HG03521 (cell line): Measurements from ENCODE around the gene ULBP1.
"Not testable (repeated sequence)": the region's sequence is repeated elsewhere in the genome, so short reads cannot be mapped to it uniquely, and the experiment has no call there.

Experiments
- ATAC-seq: cut with Tn5 transposase; IDR thresholded peaks from one replicate; pipeline ENCODE4 v1.9.1; 2021; ENCODE audit warnings: mild to moderate bottlenecking, moderate library complexity; ENCODE audit not compliant: unreplicated experiment

ULBP1 gene

DNA sequence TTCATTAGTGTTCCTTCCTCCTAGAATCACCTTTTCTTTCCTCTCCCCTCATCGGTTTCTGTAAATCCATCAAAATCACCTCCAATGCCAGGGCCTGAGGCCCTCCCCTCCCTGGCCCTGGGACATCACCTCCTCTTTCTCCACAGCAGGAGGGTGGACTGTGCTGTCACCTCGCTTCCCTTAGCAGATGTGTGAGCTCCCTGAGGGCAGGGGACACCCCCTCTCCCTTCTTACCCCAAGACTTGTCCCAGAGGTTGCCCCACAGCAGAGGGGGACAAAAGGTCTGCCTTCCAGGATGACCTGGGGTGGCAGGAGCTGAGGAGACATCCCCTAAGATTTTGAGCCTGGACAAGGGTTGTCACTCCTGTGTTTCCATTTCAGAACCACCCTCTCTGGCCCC, 5.9 kb downstream of the ULBP1 start:
- no peak for ATAC-seq

DNA sequence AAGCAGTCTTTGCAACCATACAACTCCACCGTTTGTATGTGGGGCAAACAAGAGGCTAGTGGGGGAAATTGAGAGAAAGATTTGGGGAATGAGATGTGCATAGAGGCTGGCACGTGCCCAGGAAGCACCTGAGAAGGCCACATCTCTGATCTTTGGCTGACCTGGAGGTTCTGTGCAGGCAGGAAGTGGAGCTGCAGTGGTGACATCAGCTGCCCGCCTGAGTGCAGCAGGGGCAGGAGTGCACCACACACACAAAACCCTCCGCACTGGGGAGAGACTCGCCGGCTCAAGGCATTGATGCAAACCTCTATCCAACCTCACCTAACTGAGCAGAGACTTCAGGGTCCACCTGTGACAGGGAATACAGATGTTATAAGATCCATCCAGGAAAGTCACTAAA, 10.7 kb downstream of the ULBP1 start:
- ATAC-seq, result not testable (repeated sequence)

DNA sequence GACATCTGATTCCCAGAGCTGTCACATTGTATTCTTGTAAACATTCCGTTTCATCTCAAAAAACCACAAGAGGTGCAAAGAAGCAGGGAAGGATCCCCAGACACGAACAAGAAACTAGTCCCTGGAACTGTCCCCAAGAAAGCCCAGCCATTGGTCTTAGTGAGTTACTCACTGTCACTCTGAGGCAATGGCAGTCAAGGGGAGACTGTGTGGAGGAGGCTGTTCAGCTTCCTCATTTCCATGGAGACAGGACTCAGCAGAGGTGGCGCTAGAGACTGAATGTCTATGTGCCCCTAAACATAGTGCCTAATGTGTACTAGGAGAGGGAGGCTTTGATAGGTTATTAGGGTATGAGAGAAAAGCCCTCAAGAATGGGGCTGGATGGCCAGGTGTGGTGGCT, 11.1 kb downstream of the ULBP1 start:
- no peak for ATAC-seq

DNA sequence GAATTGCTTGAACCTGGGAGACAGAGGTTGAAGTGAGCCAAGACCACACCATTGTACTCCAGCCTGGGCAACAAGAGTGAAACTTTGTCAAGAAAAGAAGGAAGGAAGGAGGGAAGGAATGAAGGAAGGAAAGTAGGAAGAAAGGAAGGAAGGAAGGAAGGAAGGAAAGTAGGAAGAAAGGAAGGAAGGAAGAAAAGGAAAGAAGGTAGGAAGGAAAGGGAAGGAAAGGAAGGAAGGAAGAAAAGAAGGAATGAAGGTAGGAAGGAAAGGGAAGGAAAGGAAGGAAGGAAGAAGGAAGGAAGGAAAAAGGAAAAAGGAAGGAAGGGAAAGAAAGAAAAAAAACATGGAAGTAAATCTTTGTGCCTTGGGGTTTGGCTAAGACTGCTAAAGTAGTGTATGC, 11.7 kb downstream of the ULBP1 start:
- ATAC-seq, result no peak

DNA sequence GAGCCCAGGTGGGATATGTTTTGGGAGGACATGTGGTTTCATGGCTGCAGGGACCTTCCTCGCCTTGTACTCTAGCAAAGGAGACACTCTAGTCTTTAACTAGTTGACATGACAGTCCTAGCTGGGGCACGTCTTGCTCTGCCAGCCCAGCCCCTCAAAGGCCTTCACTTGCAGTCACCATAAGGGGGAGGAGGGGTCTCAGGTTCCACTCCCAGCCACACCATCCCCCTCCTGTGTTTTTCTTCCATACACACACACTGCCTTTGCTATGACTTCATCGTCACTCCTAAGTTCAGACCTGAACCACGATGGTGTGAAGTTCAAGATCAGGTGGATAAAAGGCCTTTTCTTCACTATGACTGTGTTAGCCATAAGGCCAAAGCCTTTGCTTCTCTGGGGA, 13.5 kb downstream of the ULBP1 start:
- ATAC-seq, result no peak

DNA sequence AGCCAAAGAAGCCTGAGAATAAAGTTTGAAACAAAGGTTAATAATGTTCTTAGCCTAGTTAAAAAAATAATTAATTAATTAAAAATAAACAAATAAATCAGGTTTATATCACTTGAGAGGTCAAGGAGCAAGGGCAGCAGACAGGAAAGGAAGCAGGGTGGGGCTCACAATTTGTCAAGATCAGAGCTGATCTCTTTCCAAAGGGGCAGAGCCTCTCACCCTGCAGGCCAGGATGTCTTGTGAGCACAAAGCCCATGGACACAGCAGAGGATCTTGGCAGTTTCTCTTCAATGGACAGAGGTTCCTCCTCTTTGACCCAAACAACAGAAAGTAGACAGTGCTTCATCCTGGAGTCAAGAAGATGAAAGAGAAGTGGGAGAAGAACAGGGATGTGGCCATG, 14.9 kb downstream of the ULBP1 start:
- no peak for ATAC-seq

DNA sequence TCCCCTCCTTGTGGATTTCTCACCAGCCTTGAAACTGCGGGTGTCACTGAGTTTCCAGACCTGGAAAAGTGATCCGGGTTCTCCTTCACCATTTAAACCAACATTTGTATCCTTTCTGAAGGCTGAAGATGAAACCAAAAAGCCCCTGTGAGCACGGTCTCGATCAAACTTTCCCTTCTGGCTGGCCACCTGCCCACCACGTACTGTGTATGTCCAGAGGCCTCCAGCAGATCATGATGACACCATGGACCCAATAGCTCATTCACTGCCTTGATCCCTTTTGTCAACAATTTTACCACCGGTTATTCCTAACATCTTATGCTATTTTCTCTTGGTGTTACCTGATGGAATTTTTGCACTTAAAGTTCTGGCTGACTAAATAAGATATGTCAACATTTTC, 15.6 kb downstream of the ULBP1 start:
- ATAC-seq, result no peak

DNA sequence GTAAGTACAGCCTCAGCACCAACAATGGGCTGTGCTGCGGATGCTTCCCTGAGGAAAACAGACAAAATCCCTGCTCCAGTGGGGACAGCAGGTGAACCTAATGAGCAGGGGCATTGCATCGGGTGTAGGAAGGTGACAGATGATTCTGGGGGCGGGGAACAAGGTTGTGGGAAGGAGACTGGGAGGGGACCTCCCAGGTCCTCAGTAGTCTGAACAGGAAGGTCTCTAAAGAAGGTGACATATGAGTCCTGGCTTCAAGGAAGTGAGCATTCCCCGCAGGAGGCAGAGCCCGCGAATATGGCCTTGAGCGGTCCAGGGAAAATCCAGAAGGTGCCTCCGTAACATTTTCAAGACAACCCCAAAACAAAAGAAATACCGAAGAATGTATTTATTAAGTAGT, 19.4 kb downstream of the ULBP1 start:
- ATAC-seq, result no peak

DNA sequence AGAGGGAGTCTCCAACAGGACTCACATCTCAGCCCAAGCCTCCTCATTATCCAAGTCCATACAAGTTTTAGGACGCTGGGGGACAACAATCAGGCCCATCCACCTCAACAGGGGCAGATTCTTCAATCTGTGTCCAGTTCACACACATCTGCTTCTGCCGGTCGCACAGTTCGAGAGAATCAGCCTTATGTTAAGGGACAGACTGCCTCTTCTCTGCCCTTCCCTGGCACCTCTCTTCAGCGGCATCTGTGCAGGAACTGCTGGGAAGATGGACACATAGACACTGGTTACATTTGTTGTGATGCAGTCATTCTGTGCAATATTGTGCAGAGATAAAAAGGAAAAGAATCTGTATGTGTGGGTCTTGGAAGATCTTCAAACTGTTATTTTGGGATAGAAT, 21.0 kb downstream of the ULBP1 start:
- ATAC-seq, result no peak

DNA sequence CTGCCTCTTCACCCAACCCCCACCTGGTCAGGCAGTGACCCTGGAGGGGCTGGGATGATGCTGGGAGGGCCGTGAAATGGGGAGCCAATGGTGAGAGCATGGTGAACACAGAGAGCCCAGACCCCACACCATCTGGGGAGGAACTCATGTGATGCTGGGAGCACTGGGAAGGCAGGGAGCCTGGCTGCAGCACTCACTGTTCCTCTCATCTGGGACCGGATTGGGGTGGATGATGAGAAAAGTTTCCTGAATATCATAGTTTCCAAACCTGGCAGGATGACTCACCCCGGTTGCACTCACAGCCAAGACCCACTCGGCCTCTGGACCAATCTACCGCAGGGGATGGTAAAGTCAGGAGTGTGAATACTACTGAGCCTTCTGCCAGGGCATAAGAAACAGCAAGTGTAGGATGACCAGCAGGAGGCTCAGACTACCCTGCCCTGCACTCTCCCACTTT, 21.8 kb downstream of the ULBP1 start:
- no peak for ATAC-seq

DNA sequence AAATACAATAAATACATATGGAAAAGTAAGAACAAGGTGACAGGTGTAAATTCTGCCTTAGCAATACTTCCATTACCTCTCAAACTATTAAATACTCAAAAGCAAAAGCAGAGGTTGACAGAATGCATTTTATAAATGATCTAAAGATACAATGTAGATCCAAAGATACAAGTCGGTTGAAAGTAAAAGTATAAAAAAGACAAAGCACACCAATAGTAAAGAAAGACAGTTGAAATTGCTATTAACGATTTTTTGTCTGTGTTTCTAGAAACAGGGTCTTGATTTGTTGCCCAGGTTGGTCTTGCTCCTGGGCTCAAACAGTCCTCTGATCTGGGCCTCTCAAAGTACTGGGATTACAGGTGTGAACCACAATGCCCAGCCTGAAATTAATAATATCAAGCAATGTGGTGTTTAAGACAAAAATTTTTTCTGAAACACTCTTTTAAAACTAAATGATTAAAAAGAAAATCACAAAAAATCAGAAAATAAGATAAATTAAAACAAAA, 23.9 kb downstream of the ULBP1 start:
- no peak for ATAC-seq

DNA sequence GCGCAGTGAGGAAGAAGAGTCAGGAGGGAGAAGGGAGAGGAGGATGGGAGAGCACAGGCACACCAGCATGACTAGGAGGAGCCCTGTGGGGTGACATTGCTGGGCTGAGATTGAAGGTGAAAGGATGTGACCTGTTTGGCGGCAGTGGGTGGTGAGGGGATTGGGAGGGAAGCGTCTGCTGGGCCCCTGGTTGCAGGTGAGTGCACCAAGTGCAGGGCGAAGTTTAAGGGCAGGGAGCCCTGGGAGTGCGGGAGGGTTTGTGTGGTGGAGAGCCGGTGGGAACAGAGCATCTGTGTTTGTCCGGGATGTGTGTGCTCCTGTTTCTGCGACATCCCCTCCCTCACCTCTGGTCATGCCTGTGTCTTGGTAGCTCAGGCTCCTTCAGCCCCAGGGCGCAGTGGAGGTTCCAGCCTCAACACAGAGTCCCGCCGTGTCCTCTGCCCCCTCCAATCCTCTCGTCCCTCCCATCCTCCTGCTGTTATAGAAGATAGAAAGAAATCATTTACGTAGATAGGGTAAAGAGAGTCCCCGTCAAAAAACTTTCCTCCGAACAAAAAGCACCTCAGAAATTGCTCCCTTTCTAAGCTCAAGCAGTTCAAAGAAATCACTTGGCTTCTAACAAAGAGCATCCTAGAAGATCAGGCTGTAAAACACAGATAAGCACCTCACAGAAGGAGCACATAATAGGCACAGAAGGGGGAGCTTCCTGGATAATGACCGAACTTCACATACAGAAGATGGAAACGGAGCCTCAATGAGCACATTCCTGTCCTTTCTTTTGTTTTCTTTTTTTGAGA, 25.0 kb downstream of the ULBP1 start:
- no peak for ATAC-seq

DNA sequence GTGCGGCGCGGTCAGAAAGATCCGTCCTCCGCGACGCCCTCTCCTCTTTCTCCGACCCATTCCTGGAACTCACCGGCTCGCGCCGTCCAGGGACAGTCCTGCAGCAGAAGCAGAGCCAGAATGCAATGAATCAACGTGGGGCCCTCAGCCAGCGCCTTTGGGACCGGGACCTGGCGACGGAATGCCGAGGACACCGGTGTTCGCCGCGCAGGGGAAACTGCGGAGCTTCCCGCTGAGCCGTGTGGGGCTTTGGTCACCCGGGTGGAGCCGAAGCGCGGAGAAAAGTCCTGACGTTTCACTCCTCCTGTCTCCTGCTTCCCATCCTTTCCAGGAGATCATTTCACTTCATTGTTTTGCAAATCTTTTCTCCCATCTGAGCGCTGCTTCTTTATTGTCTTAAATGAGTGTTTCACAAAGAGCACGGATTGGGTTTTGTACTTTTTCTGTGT, 26.5 kb downstream of the ULBP1 start:
- ATAC-seq, result no peak

DNA sequence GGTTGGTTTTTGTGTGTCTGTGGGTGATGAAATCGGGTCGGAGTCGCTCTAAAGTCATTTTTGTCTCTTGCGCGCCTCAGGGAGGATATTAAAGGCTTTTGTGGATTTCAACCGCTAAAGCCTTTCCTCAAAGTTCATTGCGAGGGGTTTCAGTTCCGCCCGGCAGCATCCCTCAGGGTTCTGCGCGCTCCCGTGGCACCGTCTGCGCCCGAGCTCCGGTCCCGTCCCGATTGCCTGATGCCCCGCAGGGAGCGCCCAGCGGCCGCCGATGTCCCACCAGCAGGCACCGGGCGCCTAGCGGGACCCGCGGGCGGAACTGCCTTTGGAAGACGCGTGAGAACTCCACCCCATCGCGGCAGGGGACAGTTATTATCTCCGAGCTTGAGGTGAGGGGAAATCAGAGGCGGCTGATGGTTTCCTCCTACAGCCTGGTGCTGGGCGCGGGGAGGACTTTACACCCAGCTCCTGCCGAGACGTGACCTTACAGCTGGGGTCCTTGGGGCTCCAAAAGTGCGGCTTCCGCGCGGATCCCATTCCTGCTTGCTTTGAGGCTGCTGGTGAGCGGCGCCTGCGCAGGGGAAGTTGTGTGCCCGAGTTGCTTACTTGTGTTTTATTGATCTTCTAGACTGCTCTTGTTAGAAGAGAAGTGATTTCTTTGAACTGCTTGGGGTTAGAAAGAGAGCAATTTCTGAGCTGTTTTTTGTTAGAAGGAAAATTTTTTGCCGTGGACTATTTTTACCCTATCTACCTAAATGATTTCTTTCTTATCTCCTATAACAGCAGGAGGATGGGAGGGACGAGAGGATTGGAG, 27.1 kb downstream of the ULBP1 start:
- no peak for ATAC-seq

DNA sequence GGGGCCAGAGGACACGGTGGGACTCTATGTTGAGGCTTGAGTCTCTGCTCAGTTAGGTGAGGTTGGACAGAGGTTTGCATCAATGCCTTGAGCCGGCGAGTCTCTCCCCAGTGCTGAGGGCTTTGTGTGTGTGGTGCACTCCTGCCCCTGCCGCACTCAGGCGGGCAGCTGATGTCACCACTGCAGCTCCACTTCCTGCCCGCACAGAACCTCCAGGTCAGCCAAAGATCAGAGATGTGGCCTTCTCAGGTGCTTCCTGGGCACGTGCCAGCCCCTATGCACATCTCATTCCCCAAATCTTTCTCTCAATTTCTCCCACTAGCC, 27.7 kb downstream of the ULBP1 start:
- not testable (repeated sequence) for ATAC-seq

DNA sequence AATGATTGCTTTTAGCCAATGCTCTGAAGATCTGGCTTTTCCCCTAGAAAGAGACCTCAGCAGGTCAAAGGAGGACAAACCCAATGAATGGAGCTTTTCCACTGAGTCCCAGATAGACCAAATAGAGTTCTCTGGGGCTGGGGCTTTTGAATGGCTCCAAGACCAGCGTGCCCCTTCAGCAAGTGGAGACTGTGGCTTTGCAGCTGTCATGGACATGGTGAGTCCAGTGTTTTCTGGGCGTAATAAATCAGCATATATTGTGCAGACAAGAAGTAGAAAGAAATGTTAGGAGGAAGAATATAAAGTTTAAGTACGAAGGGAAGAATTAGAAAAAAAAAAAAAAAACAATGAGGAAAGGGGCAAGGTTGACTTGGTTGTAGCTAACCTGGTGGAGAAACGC, 28.1 kb downstream of the ULBP1 start:
- no peak for ATAC-seq

DNA sequence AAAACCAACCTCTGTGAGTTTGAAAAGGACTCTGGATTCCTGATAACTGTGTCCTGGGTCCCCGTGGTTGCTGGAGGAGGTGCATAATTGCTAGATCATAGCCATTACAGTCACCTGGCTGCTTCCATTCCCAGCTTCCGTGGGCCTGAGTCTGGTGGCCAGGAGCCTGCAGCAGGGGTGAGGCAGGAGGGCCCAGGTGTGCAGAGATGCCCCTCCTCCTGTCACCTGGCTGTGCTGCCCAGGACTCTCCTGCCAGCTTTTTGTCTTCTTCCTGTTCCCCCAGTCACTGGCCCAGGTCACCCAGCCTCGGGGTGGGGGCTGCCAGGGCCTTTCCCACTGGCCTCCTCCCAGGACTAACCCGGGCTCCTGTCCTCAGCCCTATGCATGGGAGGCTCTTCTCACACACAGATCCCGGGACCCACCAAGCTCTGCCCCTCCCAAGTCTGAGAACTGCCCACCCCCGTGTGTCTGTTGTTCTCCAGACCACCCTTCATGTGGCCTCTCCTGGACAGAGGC, 31.6 kb downstream of the ULBP1 start:
- no peak for ATAC-seq

DNA sequence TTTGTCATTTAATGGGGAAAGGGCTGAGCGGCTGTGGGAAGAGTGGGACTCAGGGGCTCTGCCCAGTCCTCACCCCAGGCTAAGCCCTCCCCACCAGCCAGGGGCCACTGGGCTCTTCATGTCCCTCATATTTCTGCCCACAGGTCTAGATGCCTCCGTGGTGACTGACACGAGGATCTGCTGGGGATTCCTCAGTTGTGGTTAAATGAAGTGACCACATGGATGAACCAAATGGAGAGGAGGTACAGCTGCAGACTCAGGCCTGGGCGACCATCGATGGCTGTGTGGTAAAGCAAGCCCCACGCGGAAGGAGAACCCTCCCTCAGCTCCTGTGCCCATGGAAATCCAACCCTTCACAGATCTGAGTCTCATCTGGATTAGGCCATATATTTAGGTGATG, 32.2 kb downstream of the ULBP1 start:
- no peak for ATAC-seq

DNA sequence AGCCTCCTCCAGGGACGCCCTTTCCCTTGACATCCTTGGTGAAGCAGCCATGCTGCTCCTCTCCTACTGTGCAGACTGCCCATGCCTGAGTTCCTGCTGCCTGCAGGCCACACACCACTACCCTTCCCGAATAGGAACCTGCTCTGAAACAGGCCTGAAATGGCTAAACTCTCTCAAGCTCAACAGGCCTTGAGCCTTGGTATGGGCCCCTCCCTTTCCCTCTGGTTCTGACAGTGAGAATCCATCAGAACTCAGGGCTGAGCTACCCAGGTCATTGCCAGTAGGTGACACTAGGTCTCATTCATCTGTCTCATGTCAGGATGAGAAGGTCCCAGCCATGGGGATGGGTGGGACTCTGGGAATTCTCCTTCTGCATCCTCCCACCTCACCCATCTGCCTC, 35.9 kb downstream of the ULBP1 start:
- no peak for ATAC-seq

DNA sequence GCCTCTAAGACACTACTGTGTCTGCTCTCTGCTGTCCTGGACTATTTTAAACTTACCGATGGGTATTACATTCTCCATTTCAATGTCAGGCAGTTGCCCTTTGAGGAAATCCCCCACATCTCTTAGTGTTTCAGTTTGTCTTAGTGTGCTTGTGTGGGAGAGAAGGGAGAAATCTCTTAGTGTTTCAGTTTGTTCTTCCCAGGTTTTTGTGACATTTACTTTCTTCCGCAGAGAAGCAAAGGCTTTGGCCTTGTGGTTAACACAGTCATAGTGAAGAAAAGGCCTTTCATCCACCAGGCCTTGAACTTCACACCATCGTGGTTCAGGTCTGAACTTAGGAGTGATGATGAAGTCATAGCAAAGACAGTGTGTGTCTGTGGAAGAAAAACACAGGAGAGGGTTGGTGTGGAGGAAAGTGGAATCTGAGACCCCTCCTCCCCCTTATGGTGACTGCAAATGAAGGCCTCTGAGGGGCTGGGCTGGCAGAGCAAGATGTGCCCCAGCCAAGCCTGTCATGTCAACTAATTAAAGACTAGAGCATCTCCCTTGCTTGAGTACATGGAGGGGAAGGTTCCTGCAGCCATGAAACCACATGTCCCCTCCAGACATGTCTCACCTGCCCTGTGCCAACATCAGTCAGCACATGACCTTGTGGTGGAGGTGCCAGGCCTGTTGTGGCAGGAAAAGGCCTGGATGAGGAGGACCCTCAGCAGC, 37.7 kb downstream of the ULBP1 start:
- ATAC-seq, result no peak

DNA sequence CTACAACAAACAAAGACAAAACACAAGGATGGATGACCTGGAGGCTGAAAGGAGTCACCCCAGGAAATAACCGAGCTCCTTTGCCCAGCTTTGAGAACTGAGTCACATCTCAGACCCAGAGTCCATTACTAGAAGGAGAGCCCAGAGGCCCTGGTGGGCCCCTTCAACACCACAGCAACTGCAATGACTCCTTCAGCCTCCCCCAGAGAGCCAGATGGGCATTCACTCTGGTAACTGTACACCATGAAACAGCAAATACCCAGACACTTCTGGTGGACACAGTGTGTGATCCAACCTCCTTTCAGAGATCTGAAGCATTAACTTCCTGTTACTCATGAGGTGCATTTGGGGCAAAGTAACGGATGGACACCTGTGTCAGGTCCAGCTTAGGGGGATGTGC, 39.0 kb downstream of the ULBP1 start:
- no peak for ATAC-seq
